Adrenal gland (tissue), 12 donors: ENCODE results near the gene SVEP1. TPM values are rescaled to one million over a fixed set of nuclear protein-coding genes. Genes with fewer than 3 reads are reported as not detected.

Experiments
- DNase-seq, 7 donors: peaks; one replicate each; pipeline ENCODE4 v3.0.0-alpha.2; 2019 to 2020
- H3K27ac ChIP-seq, 5 donors: fragments of 200-600 bp; sonication (generic) in 4 of 5; 1 replicate in 3 of 5; 2 replicates in 2 of 5; pipeline versions ENCODE4 v1.5.1 to v1.8.0; 2016 to 2020; ENCODE audit warnings: mild to moderate bottlenecking in 1 of 5
- H3K27me3 ChIP-seq: fragments of 200-600 bp; 2 replicates; pipeline ENCODE4 v1.8.0; 2021
- H3K36me3 ChIP-seq, 2 donors: fragments of 200-600 bp; replicated peaks in 1 of 2; 1 replicate in 1 of 2; 2 replicates in 1 of 2; pipeline versions ENCODE4 v1.5.1 to v1.8.0; 2018 to 2022
- H3K4me1 ChIP-seq, 2 donors: fragments of 200-600 bp; replicated peaks in 1 of 2; 1 replicate in 1 of 2; 2 replicates in 1 of 2; pipeline versions ENCODE4 v1.5.1 to v1.8.0; 2018 to 2021
- H3K4me3 ChIP-seq, 4 donors: fragments of 200-600 bp; sonication (generic) in 3 of 4; one replicate each; pipeline ENCODE4 v1.5.1; 2016 to 2018
- H3K9me3 ChIP-seq, 3 donors: fragments of 200-600 bp; sonication (generic) in 1 of 3; replicated peaks in 1 of 3; 1 replicate in 2 of 3; 2 replicates in 1 of 3; pipeline versions ENCODE4 v1.5.1 to v1.8.0; 2016 to 2021
- POLR2A ChIP-seq, 2 donors: fragments of 450-650 bp; IDR thresholded peaks; one replicate each; pipeline ENCODE4 v1.6.1; 2017; ENCODE audit warnings: antibody characterized with exemption in 2 of 2, mild to moderate bottlenecking in 2 of 2, moderate library complexity in 1 of 2
- whole genome bisulfite sequencing, 4 donors: extraction: QIAGEN DNeasy Blood & Tissue Kit in 2 of 4; methylation state at CpG; one replicate each; pipeline versions ENCODE4 v1.1.5 to v1.1.7; 2013 to 2017; 5-methylcytosine and 5-hydroxymethylcytosine counted together
- intact Hi-C, 2 donors: fragments of 100-400 bp; cut with DNase I; formaldehyde crosslinking; loops; one replicate each; pipeline versions ENCODE4 v1.14.1 to v1.15.0; 2022 to 2023
- polyA plus RNA-seq, 3 donors: library from polyadenylated mRNA; stranded (reverse); fragments of 200-250 nt in 2 of 3; fragments of 350-450 nt in 1 of 3; fragmentation: Illumina TruSeq in 1 of 3; extraction: RNeasy Lipid Tissue Mini Kit (QIAGEN cat#74804) in 1 of 3; gene quantifications; one replicate each; pipeline ENCODE4 v1.2.3, GENCODE V29; 2013 to 2014
- total RNA-seq, 9 donors: library from RNA; depleted of rRNA in 4 of 9; stranded (reverse); fragments of >200 nt in 4 of 9; fragments of 120-200 nt in 1 of 9; fragmentation: NEBNext Ultra II Directional in 1 of 9; extraction: Animal tissue kit (Norgen Biotek cat#: 25700) in 1 of 9; gene quantifications; one replicate each; pipeline versions ENCODE4 v1.1.0 to v1.2.4, GENCODE V29; 2013 to 2023
- TF ChIP-seq, protein P1 (sequence below), 6 experiments: fragments of 450-650 bp in 4 of 6; fragments of 200-600 bp in 2 of 6; sonication (generic) in 1 of 6; IDR thresholded peaks; 1 replicate in 5 of 6; 2 replicates in 1 of 6; pipeline versions ENCODE4 v1.5.1 to v1.8.0; 2016 to 2021; ENCODE audit warnings: antibody characterized with exemption in 6 of 6, mild to moderate bottlenecking in 2 of 6, moderate library complexity in 1 of 6
- donor health status: healthy with polysubstance abuse.
- donor health status: Bipolar disorder and iron deficiency.
- donor health status: DM: yes; HTN: yes; CAD: no.
- donor health status: DM: no; HTN: no; CAD: no.
- donor health status: DM: no; HTN: no; CAD: no.
- donor health status: DM: yes; HTN: yes; CAD: no.

The SVEP1 gene
- total and polyA plus RNA-seq, 12 donors, result 2.2 to 45.3 (median 23.0) TPM

DNA sequence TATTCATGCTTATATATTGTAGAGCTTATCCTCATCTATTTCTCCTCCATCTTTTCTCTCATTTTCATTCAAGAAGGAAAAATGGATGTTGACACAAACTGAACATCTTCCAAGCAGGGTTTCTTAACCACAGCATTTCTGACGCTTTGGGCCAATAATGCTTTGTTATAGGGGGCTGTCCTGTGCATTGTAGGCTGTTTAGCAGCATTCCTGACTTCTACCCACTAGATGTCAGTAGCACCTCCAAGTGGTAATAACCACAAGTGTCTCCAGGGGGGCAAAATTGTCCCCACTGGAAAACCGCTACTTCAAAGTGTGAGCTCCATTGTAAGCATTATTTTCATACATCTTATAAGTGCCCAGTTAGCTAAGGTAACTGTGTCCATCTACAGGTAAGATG lies 239.2 kb downstream of the SVEP1 start:
- Histone ChIP-seq H3K4me3 (no peak overlapping the region), H3K36me3 (no peaks in the 10 kb centered on the region), H3K9me3 (no peaks in the 10 kb centered on the region), H3K4me1 (no peaks in the 10 kb centered on the region), H3K27ac (no peak overlapping the region), H3K27me3 (no peaks in the 10 kb centered on the region)
- TF ChIP-seq, protein P1, sequence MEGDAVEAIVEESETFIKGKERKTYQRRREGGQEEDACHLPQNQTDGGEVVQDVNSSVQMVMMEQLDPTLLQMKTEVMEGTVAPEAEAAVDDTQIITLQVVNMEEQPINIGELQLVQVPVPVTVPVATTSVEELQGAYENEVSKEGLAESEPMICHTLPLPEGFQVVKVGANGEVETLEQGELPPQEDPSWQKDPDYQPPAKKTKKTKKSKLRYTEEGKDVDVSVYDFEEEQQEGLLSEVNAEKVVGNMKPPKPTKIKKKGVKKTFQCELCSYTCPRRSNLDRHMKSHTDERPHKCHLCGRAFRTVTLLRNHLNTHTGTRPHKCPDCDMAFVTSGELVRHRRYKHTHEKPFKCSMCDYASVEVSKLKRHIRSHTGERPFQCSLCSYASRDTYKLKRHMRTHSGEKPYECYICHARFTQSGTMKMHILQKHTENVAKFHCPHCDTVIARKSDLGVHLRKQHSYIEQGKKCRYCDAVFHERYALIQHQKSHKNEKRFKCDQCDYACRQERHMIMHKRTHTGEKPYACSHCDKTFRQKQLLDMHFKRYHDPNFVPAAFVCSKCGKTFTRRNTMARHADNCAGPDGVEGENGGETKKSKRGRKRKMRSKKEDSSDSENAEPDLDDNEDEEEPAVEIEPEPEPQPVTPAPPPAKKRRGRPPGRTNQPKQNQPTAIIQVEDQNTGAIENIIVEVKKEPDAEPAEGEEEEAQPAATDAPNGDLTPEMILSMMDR (IDR thresholded peaks at IDR 0.05), result no peak
- no peak for TF ChIP-seq POLR2A (IDR thresholded peaks at IDR 0.05)
- intact Hi-C loops, result no loop called here
- WGBS, 4 donors, result 78 to 82% (median 82%) methylated on average over 2 of the region's 2 CpGs
- no peak for DNase-seq

DNA sequence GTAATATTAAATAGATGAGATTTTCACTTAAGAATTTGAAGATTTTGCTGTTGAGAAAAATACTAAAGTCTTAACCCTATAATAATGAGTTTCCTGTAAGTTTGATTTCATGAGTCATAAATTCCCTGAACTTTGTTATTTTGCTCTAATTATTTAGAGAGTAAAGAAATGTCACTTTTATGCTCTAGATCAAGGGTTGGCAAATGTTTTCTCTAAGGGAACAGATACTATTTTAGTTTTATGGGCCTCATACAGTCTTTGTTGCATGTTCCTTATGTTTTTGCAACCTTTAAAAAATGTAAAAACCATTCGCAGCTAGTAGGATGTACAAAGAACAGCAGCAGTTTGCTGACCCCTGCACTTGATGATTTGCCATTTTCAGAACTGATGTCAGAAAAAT lies 241.4 kb downstream of the SVEP1 start:
- intact Hi-C loops, result no loop called here
- DNase-seq, result no peak
- Histone ChIP-seq H3K4me1 (no peaks in the 10 kb centered on the region), H3K27me3 (no peaks in the 10 kb centered on the region), H3K9me3 (no peaks in the 10 kb centered on the region), H3K27ac (no peak overlapping the region), H3K36me3 (no peaks in the 10 kb centered on the region), H3K4me3 (no peak overlapping the region)
- TF ChIP-seq, protein P1 (IDR thresholded peaks at IDR 0.05), result no peak
- no peak for TF ChIP-seq POLR2A (IDR thresholded peaks at IDR 0.05)
- WGBS, 4 donors, result 59 to 83% (median 66%) methylated on average over 1 of the region's 1 CpG

DNA sequence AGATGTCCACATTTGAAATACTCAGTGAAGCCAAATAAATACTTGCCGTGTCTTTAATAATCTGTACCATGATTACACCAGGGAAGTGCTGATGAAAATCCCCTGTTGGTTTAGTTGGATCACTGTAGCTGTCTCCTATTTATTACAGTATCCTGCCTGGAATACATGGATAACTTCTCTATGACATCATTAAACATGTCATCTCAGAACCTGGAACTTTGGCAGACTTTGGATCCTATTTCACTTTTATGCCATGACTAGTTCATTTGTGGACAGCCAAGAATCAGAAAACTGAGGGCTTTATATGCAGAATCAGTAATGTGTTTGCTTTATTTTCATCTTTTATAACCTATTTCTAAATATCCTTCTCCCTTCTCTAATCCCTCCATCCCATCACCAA lies 241.8 kb downstream of the SVEP1 start, which contains the start of gene TXNDC8:
TSS of gene TXNDC8 (minus strand) at position 137 of the 400 bp plus-strand sequence.
- WGBS, 4 donors, result 79 to 91% (median 86%) methylated on average over 1 of the region's 1 CpG
- TF ChIP-seq, protein P1 (IDR thresholded peaks at IDR 0.05), result no peak
- TF ChIP-seq POLR2A (IDR thresholded peaks at IDR 0.05), result no peak
- no peaks in the 10 kb centered on the region for H3K27me3 ChIP-seq
- H3K27ac ChIP-seq, result no peak within 1 kb of the TSS
- H3K4me3 ChIP-seq, result no peak within 1 kb of the TSS
- intact Hi-C loops, result no loop called here
- H3K4me1 ChIP-seq, result no peaks in the 10 kb centered on the region
- no peak for DNase-seq
- H3K9me3 ChIP-seq, result no peaks in the 10 kb centered on the region
- no peaks in the 10 kb centered on the region for H3K36me3 ChIP-seq

DNA sequence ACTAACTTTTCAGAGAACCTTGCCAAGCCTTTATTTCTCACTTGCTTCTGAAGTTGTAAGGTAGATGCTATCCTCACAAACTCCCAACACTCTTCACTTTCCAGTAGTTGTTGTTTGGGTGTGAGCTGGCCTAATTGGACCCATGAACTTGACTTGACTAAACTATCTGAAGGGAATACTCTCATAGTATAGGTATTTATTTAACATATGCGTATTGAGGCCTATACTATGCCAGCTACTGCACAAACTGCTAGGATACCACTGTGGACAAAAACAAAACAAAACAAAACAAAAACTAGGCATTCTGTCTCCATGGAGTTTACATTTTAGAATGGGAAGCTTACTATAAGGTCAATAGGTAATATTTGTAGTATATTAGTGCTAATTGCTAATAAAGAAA lies 243.2 kb downstream of the SVEP1 start:
- WGBS, 4 donors, result 67 to 88% (median 81%) methylated on average over 1 of the region's 1 CpG
- intact Hi-C loops, result no loop called here

More for the DNA sequence above, 243.2 kb downstream of the SVEP1 start:
- Histone ChIP-seq H3K27ac (no peak overlapping the region), H3K4me1 (no peaks in the 10 kb centered on the region), H3K9me3 (no peaks in the 10 kb centered on the region), H3K36me3 (no peaks in the 10 kb centered on the region), H3K27me3 (no peaks in the 10 kb centered on the region), H3K4me3 (no peak overlapping the region)
- no peak for DNase-seq
- TF ChIP-seq, protein P1 (IDR thresholded peaks at IDR 0.05), result no peak
- TF ChIP-seq POLR2A (IDR thresholded peaks at IDR 0.05), result no peak
